AG10803 (cell line): ENCODE results near the gene PRDM15.

Source experiments
- DNase-seq: peaks from one replicate; pipeline ENCODE4 v3.0.0; 2010; ENCODE audit warnings: low read depth
- H3K4me3 ChIP-seq: 2 replicates; pipeline ENCODE4 v1.5.1; 2011; ENCODE audit warnings: mild to moderate bottlenecking, low read length, control low read depth
- CTCF ChIP-seq: conservative IDR thresholded peaks from 2 replicates; pipeline ENCODE4 v1.5.1; 2011; ENCODE audit warnings: mild to moderate bottlenecking, low read length, control low read depth, inconsistent platforms

Gene PRDM15

GRCh38 chr21:41877901-41878830 lies 978 bp downstream of the PRDM15 start:
- peak; percentile 65 for DNase-seq
- H3K4me3 ChIP-seq = peak overlapping the region; percentile 83
- TF ChIP-seq CTCF = no peak

GRCh38 chr21:41876928-41877652 lies 2.1 kb downstream of the PRDM15 start:
- H3K4me3 ChIP-seq = no peak overlapping the region
- no peak for TF ChIP-seq CTCF
- no peak for DNase-seq

- no peak for TF ChIP-seq CTCF
- DNase-seq = no peak
- no peak overlapping the region for H3K4me3 ChIP-seq
These were observed 2.7 kb downstream of the PRDM15 start for GRCh38 chr21:41876396-41876795.

- TF ChIP-seq CTCF = no peak
- no peak overlapping the region for H3K4me3 ChIP-seq
- DNase-seq = no peak
These were observed 4.1 kb downstream of the PRDM15 start for GRCh38 chr21:41875086-41875485.

GRCh38 chr21:41874611-41875010 lies 4.5 kb downstream of the PRDM15 start:
- no peak overlapping the region for H3K4me3 ChIP-seq
- no peak for DNase-seq
- no peak for TF ChIP-seq CTCF

GRCh38 chr21:41873426-41873825 lies 5.7 kb downstream of the PRDM15 start:
- H3K4me3 ChIP-seq = no peak overlapping the region
- DNase-seq = no peak
- no peak for TF ChIP-seq CTCF
